CD4-positive, alpha-beta T cell treated with Interleukin-10 for 1 hour (primary cell): Measurements from ENCODE around the gene USP28.
"Not testable (repeated sequence)": the region's sequence is repeated elsewhere in the genome, so short reads cannot be mapped to it uniquely, and the experiment has no call there.

Experiments used
- DNase-seq: peaks from one replicate; pipeline ENCODE4 v3.0.0-alpha.2; 2020

The USP28 gene

DNA sequence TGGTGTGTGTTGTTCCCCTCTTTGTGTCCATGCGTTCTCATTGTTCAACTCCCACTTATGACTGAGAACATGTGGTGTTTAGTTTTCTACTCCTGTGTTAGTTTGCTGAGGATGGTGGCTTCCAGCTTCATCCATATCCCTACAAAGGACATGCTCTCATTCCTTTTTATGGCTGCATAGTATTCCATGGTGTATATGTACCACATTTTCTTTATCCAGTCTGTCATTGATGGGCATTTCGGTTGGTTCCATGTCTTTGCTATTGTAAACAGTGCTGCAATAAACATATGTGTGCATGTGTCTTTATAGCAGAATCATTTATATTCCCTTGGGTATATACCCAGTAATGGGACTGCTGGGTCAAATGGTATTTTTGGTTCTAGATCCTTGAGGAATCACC, 112.3 kb downstream of the USP28 start:
- not testable (repeated sequence) for DNase-seq

GRCh38 chr11:113760241-113760640, 115.1 kb downstream of the USP28 start:
- no peak for DNase-seq

DNA sequence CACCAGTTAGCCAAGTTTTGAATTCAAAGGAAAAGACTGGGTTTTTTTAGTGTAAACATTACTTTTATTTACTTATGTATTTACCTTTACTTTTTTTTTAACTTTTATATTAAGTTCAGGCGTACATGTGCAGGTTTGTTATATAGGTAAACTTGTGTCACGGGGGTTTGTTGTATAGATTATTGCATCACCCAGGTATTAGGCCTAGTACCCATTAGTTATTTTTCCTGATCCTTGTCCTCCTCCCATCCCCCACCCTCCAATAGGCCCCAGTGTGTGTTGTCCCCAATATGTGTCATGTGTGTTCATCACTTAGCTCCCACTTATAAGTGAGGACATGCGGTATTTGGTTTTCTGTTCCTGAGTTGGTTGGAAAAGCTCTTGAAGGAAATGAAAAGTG, 122.4 kb downstream of the USP28 start:
- DNase-seq = no peak
